GM21576 (cell line): ENCODE results near the gene NDUFA8.

Experiments used
- ATAC-seq: cut with Tn5 transposase; IDR thresholded peaks from one replicate; pipeline ENCODE4 v1.9.1; 2021; ENCODE audit warnings: mild to moderate bottlenecking, moderate library complexity; ENCODE audit not compliant: unreplicated experiment

NDUFA8 gene

GRCh38 chr9:122159026-122159924, at the start of gene NDUFA8, which contains the start of gene MORN5:
NDUFA8 (minus strand) TSS chr9:122159779; CDS start chr9:122159677, 102 bp downstream.
MORN5 (plus strand) TSS chr9:122159908; CDS start chr9:122159973, 65 bp downstream.
- peak; percentile 94 for ATAC-seq

- no peak for ATAC-seq
Measured at GRCh38 chr9:122207096-122207495, 47.5 kb upstream of the NDUFA8 start.

GRCh38 chr9:122206118-122207046, 46.8 kb upstream of the NDUFA8 start:
- no peak for ATAC-seq

GRCh38 chr9:122205176-122205575, 45.6 kb upstream of the NDUFA8 start:
- ATAC-seq = no peak

- no peak for ATAC-seq
Measured at GRCh38 chr9:122204491-122204890, 44.9 kb upstream of the NDUFA8 start.

- ATAC-seq = no peak
Measured at GRCh38 chr9:122204055-122204454, 44.5 kb upstream of the NDUFA8 start.

- no peak for ATAC-seq
Measured at GRCh38 chr9:122202111-122202510, 42.5 kb upstream of the NDUFA8 start.

GRCh38 chr9:122201641-122202040, 42.1 kb upstream of the NDUFA8 start:
- ATAC-seq = no peak

GRCh38 chr9:122200960-122201595, 41.5 kb upstream of the NDUFA8 start:
- ATAC-seq = no peak

- ATAC-seq = no peak
Measured at GRCh38 chr9:122197882-122198281, 38.3 kb upstream of the NDUFA8 start.

GRCh38 chr9:122197426-122197825, 37.8 kb upstream of the NDUFA8 start:
- no peak for ATAC-seq

GRCh38 chr9:122195875-122196274, 36.3 kb upstream of the NDUFA8 start:
- ATAC-seq = no peak

GRCh38 chr9:122193651-122194050, 34.1 kb upstream of the NDUFA8 start:
- ATAC-seq = no peak

GRCh38 chr9:122192914-122193525, 33.4 kb upstream of the NDUFA8 start:
- no peak for ATAC-seq

- ATAC-seq = no peak
Measured at GRCh38 chr9:122192261-122192875, 32.8 kb upstream of the NDUFA8 start.

- ATAC-seq = no peak
Measured at GRCh38 chr9:122191584-122191983, 32.0 kb upstream of the NDUFA8 start.

GRCh38 chr9:122190597-122191381, 31.2 kb upstream of the NDUFA8 start:
- ATAC-seq = no peak

GRCh38 chr9:122188369-122188768, 28.8 kb upstream of the NDUFA8 start:
- no peak for ATAC-seq

- no peak for ATAC-seq
Measured at GRCh38 chr9:122186777-122187470, 27.3 kb upstream of the NDUFA8 start.
